Stimulated activated CD4-positive, alpha-beta T cell treated with anti-CD3 and anti-CD28 coated beads, TNF-alpha, amount 100 ng/mL, for 24 hours (primary cell): ENCODE measurements around the gene ZNF83.
"Not testable (repeated sequence)": the region's sequence is repeated elsewhere in the genome, so short reads cannot be mapped to it uniquely, and the experiment has no call there.

Experiments
- DNase-seq, 3 experiments: peaks; one replicate each; pipeline ENCODE4 v3.0.0-alpha.2; 2020; ENCODE audit warnings: low read depth in 3 of 3

The ZNF83 gene

GRCh38 chr19:52569638-52569999 lies 68.5 kb downstream of the ZNF83 start:
- DNase-seq: not testable (repeated sequence)

- DNase-seq: no peak
These were observed 70.2 kb downstream of the ZNF83 start for GRCh38 chr19:52567921-52568320.

- no peak for DNase-seq
These were observed 71.6 kb downstream of the ZNF83 start for GRCh38 chr19:52566588-52566987.

- DNase-seq: no peak
These were observed 72.0 kb downstream of the ZNF83 start for GRCh38 chr19:52566121-52566520.
